Progenitor cell of endocrine pancreas (in vitro differentiated cells): ENCODE measurements around the gene PDHX. TPM values are rescaled to one million over a fixed set of nuclear protein-coding genes. Genes with fewer than 3 reads are reported as not detected.

Source experiments
- DNase-seq: peaks from one replicate; pipeline ENCODE4 v3.0.0; 2021; ENCODE audit warnings: low spot score; ENCODE audit not compliant: unreplicated experiment
- H3K27ac Mint-ChIP-seq: 2 replicates; pipeline ENCODE4 v1.8.0; 2021; ENCODE audit warnings: mild to moderate bottlenecking, moderate library complexity, mixed read lengths
- H3K27me3 Mint-ChIP-seq: 2 replicates; pipeline ENCODE4 v1.8.0; 2021; ENCODE audit warnings: mixed read lengths
- H3K36me3 Mint-ChIP-seq: 2 replicates; pipeline ENCODE4 v1.8.0; 2022; ENCODE audit warnings: mixed read lengths; ENCODE audit not compliant: insufficient read depth
- H3K4me1 Mint-ChIP-seq: 2 replicates; pipeline ENCODE4 v1.8.0; 2021; ENCODE audit warnings: low read depth, mixed read lengths
- H3K4me3 Mint-ChIP-seq: 2 replicates; pipeline ENCODE4 v1.8.0; 2021; ENCODE audit warnings: low read depth, mild to moderate bottlenecking, moderate library complexity, mixed read lengths
- H3K9me3 Mint-ChIP-seq: 2 replicates; pipeline ENCODE4 v1.8.0; 2021; ENCODE audit warnings: low read depth, mixed read lengths
- total RNA-seq: library from RNA; stranded (reverse); gene quantifications from 2 replicates; pipeline ENCODE4 v1.2.1, GENCODE V29; 2021
- TF ChIP-seq, protein P1 (sequence below): fragments of 200-600 bp; sonication (generic); IDR thresholded peaks from one replicate; pipeline ENCODE4 v1.5.0; 2021; ENCODE audit warnings: antibody characterized with exemption, mild to moderate bottlenecking; ENCODE audit not compliant: unreplicated experiment

The PDHX gene
- total RNA-seq, 1 donor from 2014 or later: 39.9 TPM

DNA sequence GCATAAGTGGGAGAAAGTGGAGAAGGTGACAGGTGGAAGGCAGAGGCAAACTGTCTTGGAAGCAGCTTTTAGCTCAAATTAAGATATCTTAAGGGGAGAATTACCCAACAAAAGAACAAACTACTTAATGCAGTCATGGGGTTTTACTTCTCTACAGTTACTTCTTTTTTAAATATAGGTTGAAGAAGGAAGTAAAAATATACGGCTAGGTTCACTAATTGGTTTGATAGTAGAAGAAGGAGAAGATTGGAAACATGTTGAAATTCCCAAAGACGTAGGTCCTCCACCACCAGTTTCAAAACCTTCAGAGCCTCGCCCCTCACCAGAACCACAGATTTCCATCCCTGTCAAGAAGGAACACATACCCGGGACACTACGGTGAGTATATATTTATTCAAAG lies 40.8 kb downstream of the PDHX start:
- H3K4me3 Mint-ChIP-seq: no peak overlapping the region
- peaks cover 7% of the 10 kb centered on the region for H3K4me1 Mint-ChIP-seq
- H3K9me3 Mint-ChIP-seq: peaks cover 3% of the 10 kb centered on the region
- no peaks in the 10 kb centered on the region for H3K27me3 Mint-ChIP-seq
- TF ChIP-seq, protein P1, sequence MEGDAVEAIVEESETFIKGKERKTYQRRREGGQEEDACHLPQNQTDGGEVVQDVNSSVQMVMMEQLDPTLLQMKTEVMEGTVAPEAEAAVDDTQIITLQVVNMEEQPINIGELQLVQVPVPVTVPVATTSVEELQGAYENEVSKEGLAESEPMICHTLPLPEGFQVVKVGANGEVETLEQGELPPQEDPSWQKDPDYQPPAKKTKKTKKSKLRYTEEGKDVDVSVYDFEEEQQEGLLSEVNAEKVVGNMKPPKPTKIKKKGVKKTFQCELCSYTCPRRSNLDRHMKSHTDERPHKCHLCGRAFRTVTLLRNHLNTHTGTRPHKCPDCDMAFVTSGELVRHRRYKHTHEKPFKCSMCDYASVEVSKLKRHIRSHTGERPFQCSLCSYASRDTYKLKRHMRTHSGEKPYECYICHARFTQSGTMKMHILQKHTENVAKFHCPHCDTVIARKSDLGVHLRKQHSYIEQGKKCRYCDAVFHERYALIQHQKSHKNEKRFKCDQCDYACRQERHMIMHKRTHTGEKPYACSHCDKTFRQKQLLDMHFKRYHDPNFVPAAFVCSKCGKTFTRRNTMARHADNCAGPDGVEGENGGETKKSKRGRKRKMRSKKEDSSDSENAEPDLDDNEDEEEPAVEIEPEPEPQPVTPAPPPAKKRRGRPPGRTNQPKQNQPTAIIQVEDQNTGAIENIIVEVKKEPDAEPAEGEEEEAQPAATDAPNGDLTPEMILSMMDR: no peak
- no peak for DNase-seq
- no peak overlapping the region for H3K27ac Mint-ChIP-seq
- peaks cover 14% of the 10 kb centered on the region for H3K36me3 Mint-ChIP-seq

DNA sequence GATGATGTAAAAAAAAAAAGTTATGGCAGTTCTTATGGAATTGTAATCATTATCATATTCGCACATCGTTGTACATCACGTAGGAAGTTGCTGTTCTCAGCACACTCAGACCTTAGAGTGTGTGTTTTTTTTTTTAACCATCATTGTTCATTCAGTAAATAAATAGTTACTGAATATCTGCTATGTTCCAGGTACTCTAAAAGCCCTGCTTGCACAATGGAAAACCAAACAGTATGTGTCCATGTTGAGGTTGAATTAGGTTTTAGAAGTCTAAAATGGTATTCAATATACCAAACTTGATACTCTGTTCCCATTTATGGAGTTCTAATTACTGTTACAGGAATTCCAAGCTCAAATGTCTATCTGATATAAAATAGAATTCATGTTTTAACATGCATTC lies 41.2 kb downstream of the PDHX start:
- Mint-ChIP-seq H3K4me3 (no peak overlapping the region), H3K27me3 (no peaks in the 10 kb centered on the region), H3K36me3 (peaks cover 16% of the 10 kb centered on the region), H3K4me1 (peaks cover 7% of the 10 kb centered on the region), H3K9me3 (peaks cover 3% of the 10 kb centered on the region), H3K27ac (no peak overlapping the region)
- no peak for DNase-seq
- TF ChIP-seq, protein P1: no peak

DNA sequence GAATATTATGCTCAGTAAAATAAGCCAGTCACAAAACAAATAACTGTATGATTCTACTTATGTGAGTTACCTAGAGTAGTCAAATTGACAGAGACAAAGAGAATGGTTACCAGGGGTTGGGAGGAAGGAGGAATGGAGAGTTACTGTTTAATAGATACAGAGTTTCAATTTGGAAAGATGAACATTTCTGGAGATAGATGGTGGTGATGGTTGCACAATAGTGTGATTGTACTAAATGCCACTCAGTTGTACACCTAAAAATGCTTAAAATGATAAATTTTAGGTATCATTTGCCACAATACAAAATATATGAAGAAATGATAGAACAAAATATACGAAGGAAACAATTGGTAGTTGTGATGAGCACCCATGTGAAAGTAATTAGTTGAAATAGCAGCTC lies 43.4 kb downstream of the PDHX start:
- Mint-ChIP-seq H3K9me3 (no peaks in the 10 kb centered on the region), H3K36me3 (peaks cover 12% of the 10 kb centered on the region), H3K4me3 (no peak overlapping the region), H3K27me3 (no peaks in the 10 kb centered on the region), H3K27ac (no peak overlapping the region), H3K4me1 (peaks cover under 1% of the 10 kb centered on the region)
- no peak for DNase-seq
- TF ChIP-seq, protein P1: no peak

DNA sequence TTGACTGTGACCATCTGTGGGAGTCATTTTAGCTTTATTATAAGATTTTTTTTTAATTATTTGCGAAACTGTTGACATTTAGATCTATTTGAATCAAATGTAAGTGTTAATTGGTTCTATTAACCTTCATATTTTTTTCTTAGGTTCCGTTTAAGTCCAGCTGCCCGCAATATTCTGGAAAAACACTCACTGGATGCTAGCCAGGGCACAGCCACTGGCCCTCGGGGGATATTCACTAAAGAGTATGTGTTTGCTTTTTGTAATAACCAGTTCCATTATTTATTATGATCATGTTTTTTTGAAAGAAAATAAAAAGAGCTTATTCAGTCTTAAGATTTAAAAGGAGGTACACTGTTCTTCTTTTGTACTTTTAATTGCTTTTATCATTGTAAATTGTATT lies 43.9 kb downstream of the PDHX start:
- H3K36me3 Mint-ChIP-seq: peaks cover 12% of the 10 kb centered on the region
- H3K27ac Mint-ChIP-seq: no peak overlapping the region
- TF ChIP-seq, protein P1: no peak
- no peaks in the 10 kb centered on the region for H3K4me1 Mint-ChIP-seq
- no peaks in the 10 kb centered on the region for H3K27me3 Mint-ChIP-seq
- H3K4me3 Mint-ChIP-seq: no peak overlapping the region
- DNase-seq: no peak
- H3K9me3 Mint-ChIP-seq: no peaks in the 10 kb centered on the region

DNA sequence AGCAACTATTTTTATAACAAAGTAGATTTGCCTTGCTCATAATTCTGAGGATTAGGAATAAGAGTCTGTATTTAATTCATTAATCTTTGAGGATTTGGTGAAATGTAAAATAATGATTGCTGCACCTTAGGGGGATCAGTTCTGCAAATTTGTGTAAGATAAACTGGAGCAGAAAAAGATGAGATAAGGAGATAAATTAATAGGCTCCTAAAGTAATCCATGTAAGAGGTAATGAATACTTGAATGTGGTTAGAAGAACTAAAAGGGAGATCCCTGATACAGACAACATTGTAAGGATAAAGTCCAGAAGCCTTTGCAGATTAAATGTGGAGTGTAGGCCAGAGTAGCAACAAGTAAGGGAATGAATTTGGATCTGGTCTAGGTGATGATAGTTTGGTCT lies 45.6 kb downstream of the PDHX start:
- no peak overlapping the region for H3K4me3 Mint-ChIP-seq
- H3K27me3 Mint-ChIP-seq: no peaks in the 10 kb centered on the region
- no peak overlapping the region for H3K27ac Mint-ChIP-seq
- no peaks in the 10 kb centered on the region for H3K9me3 Mint-ChIP-seq
- peaks cover 18% of the 10 kb centered on the region for H3K36me3 Mint-ChIP-seq
- TF ChIP-seq, protein P1: no peak
- DNase-seq: no peak
- H3K4me1 Mint-ChIP-seq: no peaks in the 10 kb centered on the region
